IPS-11a (cell line): Measurements from ENCODE around the gene PBXIP1.

Experiments used
- H3K4me3 ChIP-seq: one replicate; pipeline ENCODE4 v1.5.1; 2013; ENCODE audit warnings: low read depth, low read length, control low read depth

PBXIP1 gene

GRCh38 chr1:154901591-154901990, 54.3 kb downstream of the PBXIP1 start:
- H3K4me3 ChIP-seq = no peak overlapping the region

DNA sequence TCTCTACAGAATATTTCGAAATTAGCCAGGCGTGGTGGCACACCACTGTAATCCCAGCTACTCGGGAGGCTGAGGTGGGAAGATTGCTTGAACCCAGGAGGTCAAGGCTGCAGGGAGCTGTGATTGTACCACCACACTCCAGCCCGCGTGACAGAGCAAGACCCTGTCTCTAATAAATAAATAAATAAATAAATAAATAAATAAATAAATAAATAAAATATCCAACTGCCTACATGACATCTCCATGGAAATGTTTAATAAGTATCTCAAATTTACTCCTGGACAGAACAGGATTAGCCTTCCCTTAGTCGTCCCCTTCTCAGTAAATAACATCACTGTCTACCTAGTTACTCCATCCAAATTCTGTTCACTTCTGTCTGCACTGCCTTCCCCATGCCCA, 56.9 kb downstream of the PBXIP1 start:
- H3K4me3 ChIP-seq = no peak overlapping the region

GRCh38 chr1:154896771-154897286, 59.1 kb downstream of the PBXIP1 start:
- no peak overlapping the region for H3K4me3 ChIP-seq

GRCh38 chr1:154895798-154896197, 60.1 kb downstream of the PBXIP1 start:
- no peak overlapping the region for H3K4me3 ChIP-seq
